Right hindlimb (tissue), 1 donor: ENCODE results near the gene SLC41A1.

Experiments
- DNase-seq: peaks from one replicate; pipeline ENCODE4 v3.0.0-alpha.2; 2018

Gene SLC41A1

GRCh38 chr1:205750138-205751035, 62.6 kb downstream of the SLC41A1 start, which contains the start of gene NUCKS1:
Gene NUCKS1 (minus strand): TSS chr1:205750182. CDS start chr1:205749973, 209 bp downstream.
- peak; percentile 99 for DNase-seq

- peak; percentile 97 for DNase-seq
Observed at GRCh38 chr1:205749234-205750137, 63.5 kb downstream of the SLC41A1 start.

- peak; percentile 52 for DNase-seq
Observed at GRCh38 chr1:205748403-205749233, 64.4 kb downstream of the SLC41A1 start.

- DNase-seq, result no peak
Observed at GRCh38 chr1:205746757-205747412, 66.1 kb downstream of the SLC41A1 start.

- no peak for DNase-seq
Observed at GRCh38 chr1:205744403-205744802, 68.6 kb downstream of the SLC41A1 start.

- DNase-seq, result no peak
Observed at GRCh38 chr1:205743977-205744376, 69.0 kb downstream of the SLC41A1 start.

- no peak for DNase-seq
Observed at GRCh38 chr1:205741681-205742080, 71.3 kb downstream of the SLC41A1 start.

- DNase-seq, result no peak
Observed at GRCh38 chr1:205739348-205740160, 73.4 kb downstream of the SLC41A1 start.
